Cardiac septum (tissue), 1 donor: Measurements from ENCODE around the gene MTCH2. TPM values are rescaled to one million over a fixed set of nuclear protein-coding genes. Genes with fewer than 3 reads are reported as not detected.

ENCODE experiments used
- DNase-seq: peaks from one replicate; pipeline ENCODE4 v3.0.0-alpha.2; 2020; ENCODE audit warnings: low spot score
- intact Hi-C: fragments of 100-400 bp; cut with DNase I; formaldehyde crosslinking; loops from one replicate; pipeline ENCODE4 v1.14.0; 2022
- total RNA-seq: library from RNA; stranded (reverse); fragmentation: NEBNext Ultra II Directional; extraction: Animal tissue kit (Norgen Biotek cat#: 25700); gene quantifications from one replicate; pipeline ENCODE4 v1.2.1, GENCODE V29; 2021
- donor health status: DM: no; HTN: no; CAD: no.

MTCH2 gene
- total RNA-seq, 1 donor from 2014 or later, result 77.4 TPM

GRCh38 chr11:47593934-47594855, 48.2 kb downstream of the MTCH2 start, which contains the start of gene C1QTNF4:
Gene C1QTNF4 (minus strand): TSS chr11:47594411. CDS start chr11:47590810, 3,601 bp downstream.
- intact Hi-C loops, result no loop called here
- DNase-seq, result no peak

DNA sequence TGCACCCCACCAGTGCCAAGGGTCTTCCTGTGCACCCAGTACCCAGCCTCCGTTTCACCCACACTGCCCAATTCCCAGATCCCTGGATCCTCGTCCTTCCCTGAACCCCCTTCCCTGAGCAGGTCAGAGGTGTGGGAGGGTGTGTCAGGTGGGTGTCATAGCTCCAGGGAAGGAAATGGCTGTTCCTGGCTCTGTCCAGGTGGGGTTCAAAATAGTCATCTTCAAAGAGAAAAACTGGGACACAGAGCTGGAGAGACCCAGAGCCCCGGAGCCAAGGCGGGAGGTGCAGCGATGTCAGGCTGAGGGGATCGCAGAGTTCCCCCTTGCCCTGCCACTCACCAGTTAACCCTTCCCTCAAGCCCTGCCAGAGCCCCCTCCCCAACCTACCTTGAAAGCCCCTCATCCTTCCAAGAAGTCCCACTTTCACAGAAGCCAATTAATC, 48.8 kb downstream of the MTCH2 start:
- no peak for DNase-seq
- intact Hi-C loops, result no loop called here

GRCh38 chr11:47592970-47593369, 49.4 kb downstream of the MTCH2 start:
- intact Hi-C loops, result no loop called here
- no peak for DNase-seq

GRCh38 chr11:47592251-47592650, 50.1 kb downstream of the MTCH2 start:
- no peak for DNase-seq
- intact Hi-C loops, result no loop called here

DNA sequence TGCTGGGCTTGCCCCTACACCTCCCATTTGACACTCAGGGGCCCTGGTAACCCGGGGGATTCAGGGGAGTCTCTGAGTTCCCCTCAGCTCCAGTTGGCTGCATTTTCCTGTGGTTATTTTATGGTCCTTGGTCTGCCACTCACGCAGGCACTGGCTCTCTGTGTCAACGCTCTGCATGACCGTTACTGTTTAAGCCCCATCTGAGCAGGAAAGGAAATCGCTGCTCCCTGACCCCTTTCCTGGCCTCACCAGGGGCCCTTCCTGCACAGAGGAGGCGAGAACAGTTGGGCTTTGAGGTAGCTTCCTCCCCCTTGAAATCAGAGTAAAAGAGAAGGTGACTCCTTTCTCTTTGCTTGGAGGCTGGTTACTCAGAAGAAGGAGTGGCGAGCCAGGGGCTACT, 50.6 kb downstream of the MTCH2 start:
- DNase-seq, result no peak
- intact Hi-C loops, result no loop called here

GRCh38 chr11:47589977-47590861, 52.1 kb downstream of the MTCH2 start:
- intact Hi-C loops, result no loop called here
- DNase-seq, result no peak

DNA sequence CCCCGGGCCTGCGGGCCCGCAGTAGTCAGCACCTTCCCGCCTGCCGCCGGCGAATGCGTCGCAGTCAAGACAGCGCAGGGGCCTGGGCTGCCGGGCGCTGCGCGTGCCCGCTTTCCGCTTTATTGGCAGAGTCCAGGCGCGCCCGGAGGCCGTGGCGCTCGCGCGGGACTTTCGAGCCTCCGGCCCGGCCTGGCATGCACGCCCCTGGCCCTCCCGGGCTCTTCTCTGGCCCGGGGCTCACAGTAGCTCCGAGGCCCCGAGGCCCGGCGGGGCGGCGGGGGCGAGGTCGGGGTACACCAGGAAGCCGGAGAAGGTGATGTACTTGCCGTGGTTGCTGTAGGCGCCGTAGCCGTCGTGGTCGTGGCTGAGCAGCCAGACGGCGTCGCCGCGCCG, 52.8 kb downstream of the MTCH2 start:
- DNase-seq, result no peak

GRCh38 chr11:47589118-47589517, 53.2 kb downstream of the MTCH2 start:
- no peak for DNase-seq
- intact Hi-C loops, result no loop called here

More for the DNA sequence above, 52.8 kb downstream of the MTCH2 start:
- intact Hi-C loops, result no loop called here

GRCh38 chr11:47587723-47588326, 54.5 kb downstream of the MTCH2 start:
- intact Hi-C loops, result no loop called here
- DNase-seq, result no peak

- intact Hi-C loops, result no loop called here
These were observed 55.2 kb downstream of the MTCH2 start for GRCh38 chr11:47587039-47587716.

DNA sequence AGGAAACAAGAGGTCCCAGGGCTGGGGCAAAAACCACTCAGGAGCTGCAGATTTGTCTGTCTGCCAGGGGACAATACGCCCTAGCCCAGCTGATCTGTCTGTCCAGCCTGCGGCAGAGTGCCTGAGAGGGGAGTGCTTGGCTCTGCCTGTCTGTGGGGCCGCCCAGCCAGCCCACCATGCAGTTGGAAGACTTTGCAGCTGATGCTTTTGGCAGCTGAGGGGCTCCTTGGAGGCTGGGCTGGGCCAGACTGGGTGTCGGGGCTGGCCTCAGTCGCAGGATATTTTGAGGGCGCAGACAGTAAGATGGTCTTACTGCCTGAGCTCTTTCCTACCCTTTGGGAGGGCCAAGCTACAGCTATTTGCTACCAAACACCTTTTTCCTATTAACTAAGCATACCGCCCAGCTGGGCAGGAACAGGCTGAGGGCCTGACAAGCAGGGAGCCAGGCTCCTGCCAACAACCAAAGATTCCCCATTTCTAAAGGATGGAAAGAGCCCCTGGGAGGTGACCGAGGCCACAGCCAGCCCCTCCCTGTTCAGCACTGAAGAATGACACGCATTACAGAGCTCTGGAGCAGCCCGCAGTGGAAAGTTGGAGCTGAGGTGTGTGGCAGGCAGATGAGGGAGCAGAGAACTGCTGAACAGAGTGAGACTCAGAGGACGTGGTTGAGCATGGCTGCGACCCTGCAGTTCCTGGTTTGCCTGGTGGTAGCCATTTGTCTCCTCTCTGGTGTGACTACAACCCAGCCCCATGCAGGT, 56.1 kb downstream of the MTCH2 start, which contains the start of gene FAM180B:
Gene FAM180B (plus strand): TSS at position 581 of the 758 bp plus-strand sequence. CDS start 91 bp downstream, at position 672.
- intact Hi-C loops, result no loop called here
- DNase-seq, result no peak

More at GRCh38 chr11:47587039-47587716, 55.2 kb downstream of the MTCH2 start:
- DNase-seq, result no peak

GRCh38 chr11:47583844-47584243, 58.5 kb downstream of the MTCH2 start:
- intact Hi-C loops, result no loop called here
- DNase-seq, result no peak

DNA sequence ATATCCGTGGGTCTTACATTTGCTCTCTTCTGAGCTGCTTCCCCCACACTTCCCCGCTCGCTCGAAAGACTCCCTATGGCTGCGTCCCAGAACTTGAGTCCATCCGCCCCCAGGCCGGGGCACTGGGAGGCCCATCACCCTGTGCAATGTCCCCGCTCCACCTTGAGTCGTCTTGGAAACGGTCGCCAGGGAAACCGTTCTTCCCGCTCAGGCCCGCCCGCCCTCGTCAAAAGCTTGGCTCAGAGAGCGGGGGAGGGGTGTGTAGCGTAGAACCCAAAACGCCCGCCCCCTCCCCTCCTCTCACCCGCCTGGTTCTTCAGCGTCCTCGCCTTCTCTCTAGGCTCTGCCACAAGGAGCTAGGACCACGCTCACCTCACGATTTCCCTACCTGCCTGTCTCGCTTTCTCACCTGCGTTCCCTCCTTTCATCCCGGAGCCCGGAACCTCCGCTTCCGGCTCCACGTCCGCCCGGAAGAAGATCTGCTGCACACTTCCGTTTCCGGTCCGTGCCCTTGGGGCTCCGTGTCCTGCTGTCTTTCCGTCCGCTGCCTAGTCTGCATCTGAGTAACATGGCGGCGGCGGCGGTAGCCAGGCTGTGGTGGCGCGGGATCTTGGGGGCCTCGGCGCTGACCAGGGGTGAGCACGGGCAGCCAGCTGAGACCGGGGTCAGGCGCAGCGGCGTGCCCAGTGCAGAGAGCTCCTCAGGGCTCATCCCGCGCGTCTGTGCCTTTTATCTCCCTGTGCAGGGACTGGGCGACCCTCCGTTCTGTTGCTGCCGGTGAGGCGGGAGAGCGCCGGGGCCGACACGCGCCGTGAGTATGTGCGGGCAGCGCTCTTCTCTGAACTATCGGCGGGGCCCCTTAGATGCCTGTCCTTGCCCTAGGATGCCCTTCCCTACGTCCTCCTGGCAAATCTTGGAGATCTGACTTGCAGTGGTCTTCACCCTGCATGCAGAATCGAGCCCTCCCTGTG, 63.5 kb downstream of the MTCH2 start, which contains the start of the genes KBTBD4 and NDUFS3:
Gene KBTBD4 (minus strand): TSS at position 447 of the 971 bp plus-strand sequence. CDS start 19 bp downstream, at position 428.
Gene NDUFS3 (plus strand): TSS at position 551 of the 971 bp plus-strand sequence. CDS start 18 bp downstream, at position 569.
- DNase-seq, result peak; percentile 95
- intact Hi-C loops, result no loop called here

- intact Hi-C loops, result no loop called here
- no peak for DNase-seq
These were observed 64.8 kb downstream of the MTCH2 start for GRCh38 chr11:47577460-47578041.

DNA sequence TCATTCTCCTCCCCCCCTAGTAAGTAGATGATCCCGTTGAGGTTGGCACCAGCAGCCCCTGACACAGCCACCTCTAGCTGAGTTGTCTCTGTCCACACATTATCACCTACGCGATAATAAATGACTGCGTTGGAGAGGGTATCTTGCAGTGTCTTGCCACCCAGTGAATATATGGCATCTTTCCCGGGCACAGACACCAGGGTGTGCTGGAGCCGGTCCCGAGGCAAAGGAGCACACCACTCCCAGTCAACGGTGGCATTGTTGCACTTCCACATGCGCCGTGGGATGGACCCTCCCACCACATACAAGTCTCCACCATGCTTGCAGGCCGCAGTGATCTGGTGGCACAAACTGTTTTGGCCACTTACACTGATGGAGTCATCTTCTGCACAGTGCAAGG, 69.0 kb downstream of the MTCH2 start:
- intact Hi-C loops, result no loop called here
- DNase-seq, result peak; percentile 76

DNA sequence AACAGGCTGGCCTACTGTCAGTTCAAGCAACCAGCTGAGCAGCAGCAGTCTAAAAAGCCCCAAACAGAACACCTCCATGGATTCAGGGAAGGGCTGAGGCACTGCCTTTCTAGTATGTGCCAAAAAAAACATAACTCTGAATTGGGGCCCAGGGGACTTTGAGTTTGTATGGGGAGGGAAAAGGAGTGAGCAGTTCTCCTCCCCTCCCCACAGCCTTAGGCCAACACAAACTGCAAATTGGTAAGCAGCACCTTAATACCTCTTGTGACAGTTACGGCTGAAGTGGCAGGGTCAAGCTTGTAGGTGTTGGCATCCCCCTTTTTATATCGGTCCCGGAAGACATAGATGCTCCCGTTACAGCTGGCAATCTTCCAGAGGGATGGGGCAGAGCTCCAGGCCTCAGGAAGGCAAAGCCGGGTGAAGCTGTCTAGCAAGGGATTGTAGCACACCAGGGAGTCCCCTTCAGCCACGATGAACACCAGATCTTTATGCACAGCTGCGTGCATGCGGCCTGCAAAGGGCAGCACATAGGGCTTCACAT, 69.6 kb downstream of the MTCH2 start:
- DNase-seq, result peak; percentile 44
- intact Hi-C loops, result no loop called here
